Putamen (tissue), 1 donor: ENCODE results near the gene TTYH1.
"Not testable (repeated sequence)": the region's sequence is repeated elsewhere in the genome, so short reads cannot be mapped to it uniquely, and the experiment has no call there.

Experiments
- DNase-seq: peaks from one replicate; pipeline ENCODE4 v3.0.0-alpha.2; 2016; ENCODE audit warnings: low spot score

TTYH1 gene

GRCh38 chr19:54415208-54415900 lies at the start of gene TTYH1:
TTYH1 (plus strand) TSS chr19:54415464; CDS start chr19:54415553, 89 bp downstream.
- DNase-seq: no peak

GRCh38 chr19:54365798-54366197 lies 49.5 kb upstream of the TTYH1 start:
- DNase-seq: not testable (repeated sequence)

GRCh38 chr19:54366811-54367210 lies 48.5 kb upstream of the TTYH1 start:
- DNase-seq: no peak

GRCh38 chr19:54369082-54369687 lies 46.1 kb upstream of the TTYH1 start:
- no peak for DNase-seq

GRCh38 chr19:54369688-54370433 lies 45.4 kb upstream of the TTYH1 start:
- not testable (repeated sequence) for DNase-seq

GRCh38 chr19:54370434-54370796 lies 44.8 kb upstream of the TTYH1 start:
- DNase-seq: not testable (repeated sequence)

- DNase-seq: not testable (repeated sequence)
These were observed 43.8 kb upstream of the TTYH1 start for GRCh38 chr19:54371453-54371852.

GRCh38 chr19:54373781-54374631 lies 41.3 kb upstream of the TTYH1 start:
- no peak for DNase-seq

GRCh38 chr19:54375181-54375938 lies 39.9 kb upstream of the TTYH1 start:
- DNase-seq: not testable (repeated sequence)

GRCh38 chr19:54376610-54377285 lies 38.5 kb upstream of the TTYH1 start:
- no peak for DNase-seq

- no peak for DNase-seq
These were observed 36.0 kb upstream of the TTYH1 start for GRCh38 chr19:54379187-54379678.

- DNase-seq: no peak
These were observed 34.4 kb upstream of the TTYH1 start for GRCh38 chr19:54380897-54381296.

- not testable (repeated sequence) for DNase-seq
These were observed 33.2 kb upstream of the TTYH1 start for GRCh38 chr19:54382041-54382440.

GRCh38 chr19:54383330-54383729 lies 31.9 kb upstream of the TTYH1 start:
- DNase-seq: no peak

GRCh38 chr19:54387991-54388801 lies 27.1 kb upstream of the TTYH1 start:
- no peak for DNase-seq

GRCh38 chr19:54388802-54389139 lies 26.5 kb upstream of the TTYH1 start:
- no peak for DNase-seq

- no peak for DNase-seq
These were observed 25.7 kb upstream of the TTYH1 start for GRCh38 chr19:54389553-54389952.

- DNase-seq: peak; percentile 39
These were observed 24.2 kb upstream of the TTYH1 start for GRCh38 chr19:54390942-54391577.

- DNase-seq: no peak
These were observed 23.6 kb upstream of the TTYH1 start for GRCh38 chr19:54391589-54392061.
